Body of pancreas (tissue), 4 donors: ENCODE data around the gene PTPRD. TPM values are rescaled to one million over a fixed set of nuclear protein-coding genes. Genes with fewer than 3 reads are reported as not detected.

Source experiments
- ATAC-seq: fragments of 150-250 bp; one replicate; pipeline ENCODE4 v1.9.1; 2016
- DNase-seq, 4 donors: peaks; one replicate each; pipeline ENCODE4 v3.0.0-alpha.2; 2019
- H3K27ac ChIP-seq, 4 donors: fragments of 200-600 bp; sonication (generic); 1 replicate in 3 of 4; 2 replicates in 1 of 4; pipeline versions ENCODE4 v1.5.1 to v1.6.1; 2016 to 2019; ENCODE audit warnings: mild to moderate bottlenecking in 1 of 4, mixed read lengths in 1 of 4, moderate library complexity in 1 of 4
- H3K27me3 ChIP-seq, 2 donors: fragments of 200-600 bp; sonication (generic); one replicate each; pipeline ENCODE4 v1.6.0; 2016; ENCODE audit warnings: mild to moderate bottlenecking in 1 of 2
- H3K36me3 ChIP-seq, 2 donors: fragments of 200-600 bp; sonication (generic); replicated peaks in 1 of 2; 2 replicates each; pipeline ENCODE4 v1.5.1; 2016; ENCODE audit warnings: low read depth in 2 of 2; ENCODE audit not compliant: insufficient read depth in 1 of 2
- H3K4me1 ChIP-seq: fragments of 200-600 bp; sonication (generic); one replicate; pipeline ENCODE4 v1.6.0; 2016
- H3K4me3 ChIP-seq, 2 donors: fragments of 200-600 bp; sonication (generic); 1 replicate in 1 of 2; 2 replicates in 1 of 2; pipeline ENCODE4 v1.5.1; 2016 to 2019
- H3K9me3 ChIP-seq, 3 donors: fragments of 200-600 bp; sonication (generic); 1 replicate in 2 of 3; 2 replicates in 1 of 3; pipeline ENCODE4 v1.5.1; 2016
- POLR2A ChIP-seq, 3 donors: fragments of 450-650 bp; IDR thresholded peaks; one replicate each; pipeline ENCODE4 v1.6.1; 2016; ENCODE audit warnings: antibody characterized with exemption in 3 of 3, mild to moderate bottlenecking in 2 of 3
- WGBS, 2 donors: methylation state at CpG; one replicate each; pipeline ENCODE4 v1.1.5; 2017; 5-methylcytosine and 5-hydroxymethylcytosine counted together
- intact Hi-C: fragments of 100-400 bp; cut with DNase I; formaldehyde crosslinking; loops from one replicate; pipeline ENCODE4 v1.15.1; 2023
- total RNA-seq, 2 donors: library from RNA; depleted of rRNA; stranded (reverse); fragments of >200 nt; gene quantifications; one replicate each; pipeline ENCODE4 v1.1.0, GENCODE V29; 2016
- TF ChIP-seq, protein P1 (sequence below), 7 experiments: fragments of 450-650 bp in 4 of 7; fragments of 200-600 bp in 3 of 7; sonication (generic) in 3 of 7; IDR thresholded peaks; one replicate each; pipeline ENCODE4 v1.5.1; 2016 to 2019; ENCODE audit warnings: antibody characterized with exemption in 7 of 7

Gene PTPRD
- total RNA-seq, 2 donors from 2014 or later: 4.3 to 4.9 TPM

DNA sequence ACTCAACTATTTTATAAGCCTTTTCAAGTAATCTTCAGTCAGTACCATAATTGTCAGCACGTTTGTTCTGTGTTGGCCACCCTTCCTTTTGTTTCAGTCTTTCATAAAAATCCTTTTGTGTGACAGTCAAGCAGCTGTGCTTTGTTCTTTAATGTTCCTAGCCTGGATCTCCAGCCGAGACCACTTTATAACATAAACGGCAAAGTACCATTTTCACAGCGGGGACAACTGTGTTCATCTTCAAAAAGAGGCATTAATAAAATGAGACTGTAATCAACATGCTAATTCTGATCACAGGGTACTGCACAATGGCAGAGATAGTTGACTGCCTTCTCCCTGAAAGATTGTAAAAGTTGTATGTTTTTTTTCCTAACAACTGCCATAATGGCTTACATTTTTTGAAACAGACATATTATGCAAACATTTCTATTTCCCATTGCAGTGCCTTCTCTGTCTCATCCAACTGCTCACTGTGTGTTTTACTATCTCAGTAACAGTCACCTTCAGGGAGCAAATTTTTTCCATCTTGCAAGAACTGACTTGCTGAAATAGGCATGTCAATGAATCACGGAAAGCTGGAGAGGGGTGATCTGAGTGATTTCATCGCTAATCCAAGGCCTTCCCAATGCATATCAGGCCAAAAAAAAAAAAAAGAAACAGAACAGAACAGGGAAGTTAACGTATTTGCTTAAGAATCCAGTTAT, 1984.7 kb downstream of the PTPRD start:
- DNase-seq (no peak), ATAC-seq (no peak)
- no peaks in the 10 kb centered on the region for H3K4me1 ChIP-seq
- no peak overlapping the region for H3K4me3 ChIP-seq
- WGBS, 2 donors: 62% methylated on average over 7 of the region's 7 CpGs
- H3K27me3 ChIP-seq: no peaks in the 10 kb centered on the region
- H3K27ac ChIP-seq: no peak overlapping the region
- TF ChIP-seq POLR2A (IDR thresholded peaks at IDR 0.05): no peak
- TF ChIP-seq, protein P1, sequence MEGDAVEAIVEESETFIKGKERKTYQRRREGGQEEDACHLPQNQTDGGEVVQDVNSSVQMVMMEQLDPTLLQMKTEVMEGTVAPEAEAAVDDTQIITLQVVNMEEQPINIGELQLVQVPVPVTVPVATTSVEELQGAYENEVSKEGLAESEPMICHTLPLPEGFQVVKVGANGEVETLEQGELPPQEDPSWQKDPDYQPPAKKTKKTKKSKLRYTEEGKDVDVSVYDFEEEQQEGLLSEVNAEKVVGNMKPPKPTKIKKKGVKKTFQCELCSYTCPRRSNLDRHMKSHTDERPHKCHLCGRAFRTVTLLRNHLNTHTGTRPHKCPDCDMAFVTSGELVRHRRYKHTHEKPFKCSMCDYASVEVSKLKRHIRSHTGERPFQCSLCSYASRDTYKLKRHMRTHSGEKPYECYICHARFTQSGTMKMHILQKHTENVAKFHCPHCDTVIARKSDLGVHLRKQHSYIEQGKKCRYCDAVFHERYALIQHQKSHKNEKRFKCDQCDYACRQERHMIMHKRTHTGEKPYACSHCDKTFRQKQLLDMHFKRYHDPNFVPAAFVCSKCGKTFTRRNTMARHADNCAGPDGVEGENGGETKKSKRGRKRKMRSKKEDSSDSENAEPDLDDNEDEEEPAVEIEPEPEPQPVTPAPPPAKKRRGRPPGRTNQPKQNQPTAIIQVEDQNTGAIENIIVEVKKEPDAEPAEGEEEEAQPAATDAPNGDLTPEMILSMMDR (IDR thresholded peaks at IDR 0.05): no peak
- H3K36me3 ChIP-seq: no peaks in the 10 kb centered on the region
- intact Hi-C loops: no loop called here
- no peaks in the 10 kb centered on the region for H3K9me3 ChIP-seq

DNA sequence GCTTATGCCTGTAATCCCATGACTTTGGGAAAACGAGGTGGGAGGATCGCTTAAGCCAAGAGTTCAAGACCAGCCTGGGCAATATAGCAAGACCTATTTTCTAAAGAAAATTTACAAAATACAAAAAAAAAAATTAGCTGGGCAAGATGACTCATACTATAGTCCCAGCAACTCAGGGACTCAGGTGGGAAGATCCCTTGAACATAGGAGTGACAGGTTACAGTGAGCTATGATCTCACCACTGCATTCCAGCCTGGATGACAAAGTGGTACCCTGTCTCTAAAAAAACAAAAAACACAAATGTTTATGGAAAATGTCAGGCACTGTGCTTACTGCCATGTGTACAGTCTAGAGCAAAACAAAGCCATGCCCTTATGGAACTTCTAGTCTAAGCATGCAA, 1989.9 kb downstream of the PTPRD start:
- H3K9me3 ChIP-seq: no peaks in the 10 kb centered on the region
- ATAC-seq (no peak), DNase-seq (no peak)
- 83 to 84% methylated on average over 2 of the region's 2 CpGs for WGBS, 2 donors
- no peaks in the 10 kb centered on the region for H3K4me1 ChIP-seq
- no peak for TF ChIP-seq POLR2A (IDR thresholded peaks at IDR 0.05)
- TF ChIP-seq, protein P1 (IDR thresholded peaks at IDR 0.05): no peak
- no peaks in the 10 kb centered on the region for H3K36me3 ChIP-seq
- intact Hi-C loops: no loop called here
- no peaks in the 10 kb centered on the region for H3K27me3 ChIP-seq
- no peak overlapping the region for H3K4me3 ChIP-seq
- H3K27ac ChIP-seq: no peak overlapping the region

DNA sequence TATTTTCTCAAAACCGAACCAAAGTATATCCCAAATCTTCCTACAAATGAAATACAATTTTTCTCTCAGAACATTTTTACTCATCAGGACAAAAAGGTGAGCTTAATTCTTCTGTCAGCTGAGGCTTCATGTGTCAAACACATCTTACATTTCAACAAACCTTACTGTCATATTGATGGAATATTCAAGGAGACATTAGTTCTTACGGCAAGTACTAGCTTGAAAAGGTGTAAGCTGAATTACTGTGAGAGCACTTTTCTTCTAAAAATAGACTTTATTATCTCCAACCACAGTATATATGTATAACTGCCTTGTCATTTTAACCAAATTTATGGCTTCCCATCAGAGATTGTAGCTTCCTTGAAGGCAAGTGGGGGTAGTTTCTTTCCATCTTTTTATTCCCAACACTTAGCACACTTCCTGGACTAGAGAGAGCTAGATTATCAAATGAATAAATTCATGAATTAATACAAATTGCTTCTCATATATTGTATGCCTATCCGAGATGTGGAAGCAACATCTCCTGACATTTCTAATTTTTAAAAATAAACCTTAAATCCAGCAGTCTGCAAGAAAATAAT, 1990.5 kb downstream of the PTPRD start:
- no peak for DNase-seq
- H3K9me3 ChIP-seq: no peaks in the 10 kb centered on the region
- no peaks in the 10 kb centered on the region for H3K27me3 ChIP-seq
- intact Hi-C loops: no loop called here
- no peak overlapping the region for H3K4me3 ChIP-seq
- TF ChIP-seq, protein P1 (IDR thresholded peaks at IDR 0.05): no peak
- TF ChIP-seq POLR2A (IDR thresholded peaks at IDR 0.05): no peak
- H3K27ac ChIP-seq: no peak overlapping the region
- ATAC-seq: no peak
- H3K36me3 ChIP-seq: no peaks in the 10 kb centered on the region
- WGBS, 2 donors: 68 to 77% methylated on average over 3 of the region's 3 CpGs
- H3K4me1 ChIP-seq: no peaks in the 10 kb centered on the region

DNA sequence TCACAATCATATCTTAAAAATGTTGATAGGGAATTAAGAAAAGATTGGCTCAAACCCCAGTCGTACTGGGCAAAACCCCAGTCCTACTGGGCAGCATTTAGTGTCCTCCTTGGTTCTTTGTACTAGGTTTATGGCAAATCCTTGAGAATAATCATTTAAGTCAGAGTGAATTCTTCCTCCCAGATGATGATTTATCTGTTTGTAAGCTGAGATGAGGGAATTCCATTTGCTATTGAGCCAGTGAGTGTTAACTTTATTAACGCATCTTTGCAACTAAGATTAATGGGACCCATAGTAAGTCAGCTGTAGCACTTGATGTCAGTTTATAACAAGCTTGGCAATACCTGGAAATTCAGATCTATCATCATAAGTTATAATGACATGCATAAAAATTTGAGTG, 1991.4 kb downstream of the PTPRD start:
- DNase-seq (no peak), ATAC-seq (no peak)
- intact Hi-C loops: no loop called here
- Histone ChIP-seq H3K27ac (no peak overlapping the region), H3K36me3 (no peaks in the 10 kb centered on the region), H3K4me1 (no peaks in the 10 kb centered on the region), H3K9me3 (no peaks in the 10 kb centered on the region), H3K4me3 (no peak overlapping the region), H3K27me3 (no peaks in the 10 kb centered on the region)
- WGBS, 2 donors: 60 to 64% methylated on average over 2 of the region's 2 CpGs
- TF ChIP-seq POLR2A (IDR thresholded peaks at IDR 0.05): no peak
- TF ChIP-seq, protein P1 (IDR thresholded peaks at IDR 0.05): no peak

DNA sequence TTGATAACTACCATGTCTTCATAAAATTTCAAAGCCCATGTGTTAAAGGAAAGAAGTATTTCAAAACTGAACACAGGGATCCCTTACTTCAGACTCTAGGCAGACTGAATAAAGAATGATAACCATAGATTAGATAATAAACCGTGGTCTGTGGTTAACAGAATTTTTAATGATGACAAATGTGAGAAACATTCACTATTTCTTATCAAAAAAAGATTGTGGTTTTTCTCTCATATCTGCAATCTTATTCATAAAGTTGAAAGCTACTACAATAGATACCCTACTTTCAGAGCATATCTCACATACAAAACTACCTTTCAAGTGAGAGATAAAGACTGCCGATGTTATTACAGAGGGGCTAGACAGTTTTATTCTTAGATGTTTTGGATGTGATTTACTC, 1996.4 kb downstream of the PTPRD start:
- no peak overlapping the region for H3K4me3 ChIP-seq
- H3K4me1 ChIP-seq: no peaks in the 10 kb centered on the region
- no peaks in the 10 kb centered on the region for H3K9me3 ChIP-seq
- 29 to 34% methylated on average over 2 of the region's 2 CpGs for WGBS, 2 donors
- no peak for DNase-seq
- H3K27me3 ChIP-seq: no peaks in the 10 kb centered on the region
- no peaks in the 10 kb centered on the region for H3K36me3 ChIP-seq
- no peak for ATAC-seq
- intact Hi-C loops: no loop called here
- no peak for TF ChIP-seq POLR2A (IDR thresholded peaks at IDR 0.05)
- TF ChIP-seq, protein P1 (IDR thresholded peaks at IDR 0.05): no peak
- no peak overlapping the region for H3K27ac ChIP-seq
